GM23338 (cell line): ENCODE data around the gene ITGB2. TPM values are rescaled to one million over a fixed set of nuclear protein-coding genes. Genes with fewer than 3 reads are reported as not detected.

ENCODE experiments used
- ATAC-seq: fragments of 200-7000 bp; cut with Tn5 transposase; 3 replicates; pipeline ENCODE4 v1.9.1; 2020
- DNase-seq: peaks from one replicate; pipeline ENCODE4 v3.0.0-alpha.2; 2015; ENCODE audit warnings: low spot score
- H2AFZ ChIP-seq: fragments of 200-600 bp; sonication (generic); 2 replicates; pipeline ENCODE4 v1.8.0; 2016; ENCODE audit warnings: antibody characterized with exemption, mild to moderate bottlenecking, moderate library complexity
- H3F3A ChIP-seq: fragments of 200-600 bp; sonication (generic); replicated peaks from 2 replicates; pipeline ENCODE4 v1.8.0; 2017; ENCODE audit warnings: antibody characterized with exemption, mixed run types, low read depth
- H3K27ac ChIP-seq: fragments of 200-600 bp; sonication (generic); 2 replicates; pipeline ENCODE4 v1.6.1; 2016; ENCODE audit warnings: low read depth
- H3K27me3 ChIP-seq: fragments of 200-600 bp; sonication (generic); 2 replicates; pipeline ENCODE4 v1.8.0; 2016; ENCODE audit warnings: mild to moderate bottlenecking, mixed run types, moderate library complexity; ENCODE audit not compliant: insufficient read depth
- H3K36me3 ChIP-seq: fragments of 200-600 bp; sonication (generic); 2 replicates; pipeline ENCODE4 v1.8.0; 2016; ENCODE audit warnings: mild to moderate bottlenecking; ENCODE audit not compliant: insufficient read depth
- H3K4me1 ChIP-seq: fragments of 200-600 bp; sonication (generic); 2 replicates; pipeline ENCODE4 v1.8.0; 2016; ENCODE audit warnings: mild to moderate bottlenecking, moderate library complexity; ENCODE audit not compliant: insufficient read depth
- H3K4me2 ChIP-seq: fragments of 200-600 bp; sonication (generic); 2 replicates; pipeline ENCODE4 v1.7.1; 2017; ENCODE audit warnings: mixed run types
- H3K4me3 ChIP-seq: fragments of 200-600 bp; sonication (generic); 2 replicates; pipeline ENCODE4 v1.6.1; 2016; ENCODE audit warnings: mixed run types
- H3K79me2 ChIP-seq: fragments of 200-600 bp; sonication (generic); replicated peaks from 2 replicates; pipeline ENCODE4 v1.8.0; 2017; ENCODE audit warnings: mild to moderate bottlenecking; ENCODE audit not compliant: insufficient read depth
- H3K9me2 ChIP-seq: fragments of 200-600 bp; sonication (generic); 2 replicates; pipeline ENCODE4 v1.8.0; 2017; ENCODE audit not compliant: insufficient read depth
- H4K20me1 ChIP-seq: fragments of 200-600 bp; sonication (generic); replicated peaks from 2 replicates; pipeline ENCODE4 v1.8.0; 2017; ENCODE audit warnings: mild to moderate bottlenecking; ENCODE audit not compliant: insufficient read depth
- H3K27ac Mint-ChIP-seq: 2 replicates; pipeline ENCODE4 v1.8.0; 2020; ENCODE audit warnings: inconsistent platforms, mild to moderate bottlenecking, moderate library complexity, mixed read lengths
- H3K27me3 Mint-ChIP-seq: 3 replicates; pipeline ENCODE4 v1.8.0; 2022; ENCODE audit warnings: low read depth, mild to moderate bottlenecking, moderate library complexity, mixed read lengths, inconsistent platforms; ENCODE audit not compliant: insufficient read depth, poor library complexity
- H3K36me3 Mint-ChIP-seq: 3 replicates; pipeline ENCODE4 v1.8.0; 2021; ENCODE audit warnings: low read depth, mild to moderate bottlenecking, inconsistent platforms, moderate library complexity, mixed read lengths
- H3K4me1 Mint-ChIP-seq: 3 replicates; pipeline ENCODE4 v1.8.0; 2020; ENCODE audit warnings: mild to moderate bottlenecking, inconsistent platforms, mixed read lengths
- H3K4me3 Mint-ChIP-seq: 3 replicates; pipeline ENCODE4 v1.8.0; 2021; ENCODE audit warnings: moderate library complexity, mild to moderate bottlenecking, inconsistent platforms, mixed read lengths
- H3K9me3 Mint-ChIP-seq: 3 replicates; pipeline ENCODE4 v1.8.0; 2020; ENCODE audit warnings: moderate library complexity, mild to moderate bottlenecking, inconsistent platforms, mixed read lengths
- CTCF ChIP-seq, 2 experiments: fragments of 200-600 bp in 1 of 2; sonication (generic) in 1 of 2; conservative IDR thresholded peaks; 2 replicates each; pipeline versions ENCODE4 v1.5.1 to v1.6.1; 2016 to 2017; ENCODE audit warnings: antibody characterized with exemption in 2 of 2, low read depth in 2 of 2, mild to moderate bottlenecking in 2 of 2, moderate library complexity in 1 of 2
- EZH2 ChIP-seq: fragments of 200-600 bp; sonication (generic); IDR thresholded peaks from one replicate; pipeline ENCODE4 v1.8.0; 2017; ENCODE audit warnings: antibody characterized with exemption, mild to moderate bottlenecking, low read depth; ENCODE audit not compliant: unreplicated experiment
- EZH2phosphoT487 ChIP-seq: fragments of 200-600 bp; sonication (generic); IDR thresholded peaks from one replicate; pipeline ENCODE4 v1.8.1; 2018; ENCODE audit warnings: antibody characterized with exemption; ENCODE audit not compliant: unreplicated experiment
- JUNB ChIP-seq: IDR thresholded peaks from one replicate; pipeline ENCODE4 v1.6.1; 2016; ENCODE audit warnings: antibody characterized with exemption; ENCODE audit not compliant: unreplicated experiment
- NANOG ChIP-seq: IDR thresholded peaks from 2 replicates; pipeline ENCODE4 v1.6.1; 2016; ENCODE audit warnings: antibody characterized with exemption, borderline replicate concordance
- POLR2AphosphoS5 ChIP-seq: IDR thresholded peaks from 2 replicates; pipeline ENCODE4 v1.6.1; 2016; ENCODE audit warnings: antibody characterized with exemption, low read depth
- REST ChIP-seq: IDR thresholded peaks from one replicate; pipeline ENCODE4 v1.6.1; 2018; ENCODE audit warnings: antibody characterized with exemption; ENCODE audit not compliant: unreplicated experiment
- STAT1 ChIP-seq: IDR thresholded peaks from one replicate; pipeline ENCODE4 v1.6.1; 2016; ENCODE audit warnings: antibody characterized with exemption; ENCODE audit not compliant: unreplicated experiment
- ZNF114 ChIP-seq: fragments of 250-450 bp; sonication (Bioruptor Pico); IDR thresholded peaks from 2 replicates; pipeline ENCODE4 v1.5.0; 2020; ENCODE audit warnings: mild to moderate bottlenecking, moderate library complexity
- ZNF331 ChIP-seq: fragments of 250-450 bp; sonication (Bioruptor Pico); IDR thresholded peaks from 2 replicates; pipeline ENCODE4 v1.5.0; 2020; ENCODE audit warnings: low read depth, mild to moderate bottlenecking, moderate library complexity
- polyA plus RNA-seq: library from polyadenylated mRNA; unstranded; fragments of >200 nt; fragmentation: Nextera tagmentation; extraction: Ambion mirVana; gene quantifications from 2 replicates; pipeline ENCODE4 v1.2.1, GENCODE V29; 2016
- total RNA-seq: library from RNA; depleted of rRNA; stranded (reverse); fragments of >200 nt; shearing (Covaris generic); gene quantifications from 2 replicates; pipeline ENCODE4 v1.2.3, GENCODE V29; 2014
- TF ChIP-seq, protein P1 (sequence below): IDR thresholded peaks from 2 replicates; pipeline ENCODE4 v1.6.1; 2016; ENCODE audit warnings: antibody characterized with exemption

ITGB2 gene
- total and polyA plus RNA-seq, 2 experiments from 2014 or later, result 0.44 to 0.63 TPM

GRCh38 chr21:44927259-44927586 lies 6.5 kb upstream of the ITGB2 start (continued):
- TF ChIP-seq CTCF (conservative IDR thresholded peaks at IDR 0.05; ENCODE audit: low read depth in 2 of 2), result no peak
- no peak for TF ChIP-seq EZH2phosphoT487

DNA sequence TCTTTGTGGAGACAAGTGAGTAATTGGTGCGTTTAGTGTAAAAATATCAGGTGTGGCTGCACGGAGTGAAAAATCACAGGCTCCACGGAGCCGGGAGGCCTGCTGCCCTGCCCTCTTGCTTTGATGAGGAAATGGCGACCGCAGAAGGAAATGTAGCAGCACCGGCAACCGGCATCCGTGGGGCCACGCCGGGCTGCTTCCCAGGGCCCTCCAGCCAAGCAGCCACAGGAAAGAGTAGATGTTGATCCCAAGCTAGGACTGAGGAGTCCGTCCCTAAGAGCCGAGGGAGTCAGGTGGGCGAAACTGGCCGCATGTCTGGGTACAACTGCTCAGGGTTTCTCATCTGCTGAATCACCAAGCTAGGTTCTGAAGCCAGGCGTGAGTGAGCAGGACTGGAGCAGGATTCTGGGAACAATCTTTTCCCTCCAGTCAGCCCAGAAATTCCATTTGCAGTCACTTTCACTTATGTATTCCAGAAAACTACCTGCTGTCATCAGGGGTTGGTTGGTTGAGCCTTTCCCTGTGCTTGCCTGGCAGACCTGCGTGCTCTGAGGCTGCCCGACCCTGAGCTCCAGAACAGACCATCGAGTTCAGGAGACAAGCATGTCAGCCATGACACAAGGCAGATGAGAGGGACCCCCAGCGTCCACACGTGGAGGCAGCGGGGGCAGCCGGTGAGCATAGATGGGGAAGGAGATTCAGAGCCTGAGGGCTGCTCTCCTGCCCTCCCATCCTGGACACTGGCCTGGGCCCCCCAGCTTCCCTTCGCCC lies 5.8 kb upstream of the ITGB2 start:
- H3K4me3 Mint-ChIP-seq, result peak overlapping the region; percentile 58
- H3K27ac Mint-ChIP-seq, result no peak overlapping the region
- peaks cover 99% of the 10 kb centered on the region for H3K27me3 ChIP-seq

GRCh38 chr21:44925378-44925755 lies 4.7 kb upstream of the ITGB2 start:
- Histone ChIP-seq H2AFZ (no peak overlapping the region), H3K79me2 (no peaks in the 10 kb centered on the region), H3K4me3 (no peak overlapping the region), H4K20me1 (no peaks in the 10 kb centered on the region), H3K36me3 (no peaks in the 10 kb centered on the region), H3K9me2 (no peaks in the 10 kb centered on the region), H3K27me3 (peaks cover 99% of the 10 kb centered on the region), H3K4me2 (no peak overlapping the region), H3K4me1 (peaks cover 28% of the 10 kb centered on the region), H3K27ac (no peak overlapping the region), H3F3A (0 out of 2 replicates have a peak, but pooled peaks cover 4% of the 10 kb centered on the region)
- ATAC-seq (no peak), DNase-seq (no peak)
- H3K4me3 Mint-ChIP-seq, result no peak overlapping the region
- H3K27me3 Mint-ChIP-seq, result peaks cover 95% of the 10 kb centered on the region
- H3K9me3 Mint-ChIP-seq, result no peaks in the 10 kb centered on the region
- H3K27ac Mint-ChIP-seq, result no peak overlapping the region
- no peaks in the 10 kb centered on the region for H3K36me3 Mint-ChIP-seq
- H3K4me1 Mint-ChIP-seq, result peaks cover 45% of the 10 kb centered on the region
- TF ChIP-seq ZNF331 (CRISPR knock-in tag) (no peak), EZH2phosphoT487 (no peak), POLR2AphosphoS5 (no peak), ZNF114 (no peak), REST (no peak), STAT1 (no peak), EZH2 (no peak), CTCF (conservative IDR thresholded peaks at IDR 0.05; ENCODE audit: low read depth in 2 of 2) (no peak), JUNB (no peak), NANOG (no peak)
- TF ChIP-seq, protein P1, sequence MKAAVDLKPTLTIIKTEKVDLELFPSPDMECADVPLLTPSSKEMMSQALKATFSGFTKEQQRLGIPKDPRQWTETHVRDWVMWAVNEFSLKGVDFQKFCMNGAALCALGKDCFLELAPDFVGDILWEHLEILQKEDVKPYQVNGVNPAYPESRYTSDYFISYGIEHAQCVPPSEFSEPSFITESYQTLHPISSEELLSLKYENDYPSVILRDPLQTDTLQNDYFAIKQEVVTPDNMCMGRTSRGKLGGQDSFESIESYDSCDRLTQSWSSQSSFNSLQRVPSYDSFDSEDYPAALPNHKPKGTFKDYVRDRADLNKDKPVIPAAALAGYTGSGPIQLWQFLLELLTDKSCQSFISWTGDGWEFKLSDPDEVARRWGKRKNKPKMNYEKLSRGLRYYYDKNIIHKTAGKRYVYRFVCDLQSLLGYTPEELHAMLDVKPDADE, result no peak

More for the DNA sequence above, 5.8 kb upstream of the ITGB2 start:
- H3K27ac ChIP-seq, result no peak overlapping the region
- H3K9me3 Mint-ChIP-seq, result no peaks in the 10 kb centered on the region
- ATAC-seq (no peak), DNase-seq (no peak)
- H3K36me3 ChIP-seq, result no peaks in the 10 kb centered on the region
- no peaks in the 10 kb centered on the region for H3K79me2 ChIP-seq
- H3K36me3 Mint-ChIP-seq, result no peaks in the 10 kb centered on the region
- H3K9me2 ChIP-seq, result no peaks in the 10 kb centered on the region
- H3K4me2 ChIP-seq, result peak overlapping the region; percentile 74; the same call in 1 of the 2 replicates
- peaks cover 95% of the 10 kb centered on the region for H3K27me3 Mint-ChIP-seq
- no peaks in the 10 kb centered on the region for H4K20me1 ChIP-seq
- H2AFZ ChIP-seq, result peak overlapping the region; percentile 38; the same call in 1 of the 2 replicates
- peaks cover 4% of the 10 kb centered on the region; the same call in 1 of the 2 replicates for H3F3A ChIP-seq
- peaks cover 46% of the 10 kb centered on the region for H3K4me1 Mint-ChIP-seq
- TF ChIP-seq EZH2 (peak; percentile 16), NANOG (no peak)
- peaks cover 32% of the 10 kb centered on the region for H3K4me1 ChIP-seq
- no peak overlapping the region for H3K4me3 ChIP-seq
